Type B pancreatic cell (in vitro differentiated cells): ENCODE measurements around the gene STIM2. TPM values are rescaled to one million over a fixed set of nuclear protein-coding genes. Genes with fewer than 3 reads are reported as not detected.
"Not testable (repeated sequence)": the region's sequence is repeated elsewhere in the genome, so short reads cannot be mapped to it uniquely, and the experiment has no call there.

Experiments used
- DNase-seq: peaks from one replicate; pipeline ENCODE4 v3.0.0; 2021; ENCODE audit warnings: mixed read lengths; ENCODE audit not compliant: unreplicated experiment; ENCODE audit errors: extremely low spot score
- H3K27ac Mint-ChIP-seq: 2 replicates; pipeline ENCODE4 v1.8.0; 2021; ENCODE audit warnings: mild to moderate bottlenecking, mixed read lengths
- H3K27me3 Mint-ChIP-seq: 2 replicates; pipeline ENCODE4 v1.8.0; 2021; ENCODE audit warnings: mixed read lengths
- H3K36me3 Mint-ChIP-seq: 2 replicates; pipeline ENCODE4 v1.8.0; 2021; ENCODE audit warnings: mixed read lengths
- H3K4me1 Mint-ChIP-seq: one replicate; pipeline ENCODE4 v1.8.0; 2021; ENCODE audit warnings: mixed read lengths; ENCODE audit not compliant: unreplicated experiment
- H3K4me3 Mint-ChIP-seq: 2 replicates; pipeline ENCODE4 v1.8.0; 2021; ENCODE audit warnings: mild to moderate bottlenecking, mixed read lengths
- H3K9me3 Mint-ChIP-seq: 2 replicates; pipeline ENCODE4 v1.8.0; 2021; ENCODE audit warnings: mixed read lengths
- CTCF ChIP-seq: fragments of 200-600 bp; sonication (generic); conservative IDR thresholded peaks from 2 replicates; pipeline ENCODE4 v1.5.0; 2021; ENCODE audit warnings: antibody characterized with exemption, mild to moderate bottlenecking
- total RNA-seq: library from RNA; stranded (reverse); gene quantifications from 2 replicates; pipeline ENCODE4 v1.2.1, GENCODE V29; 2021; ENCODE audit warnings: low replicate concordance

STIM2 gene
- total RNA-seq, 1 donor from 2014 or later = 36.2 TPM

GRCh38 chr4:27020603-27021002 lies 160.0 kb downstream of the STIM2 start:
- H3K4me1 Mint-ChIP-seq = peaks cover 3% of the 10 kb centered on the region
- no peaks in the 10 kb centered on the region for H3K9me3 Mint-ChIP-seq
- no peak for DNase-seq
- TF ChIP-seq CTCF = no peak
- no peaks in the 10 kb centered on the region for H3K27me3 Mint-ChIP-seq
- H3K27ac Mint-ChIP-seq = no peak overlapping the region
- H3K36me3 Mint-ChIP-seq = peaks cover 25% of the 10 kb centered on the region
- no peak overlapping the region for H3K4me3 Mint-ChIP-seq

- Mint-ChIP-seq H3K4me3 (no peak overlapping the region), H3K9me3 (no peaks in the 10 kb centered on the region), H3K36me3 (peaks cover 16% of the 10 kb centered on the region), H3K4me1 (peaks cover 3% of the 10 kb centered on the region), H3K27me3 (no peaks in the 10 kb centered on the region), H3K27ac (no peak overlapping the region)
- TF ChIP-seq CTCF = no peak
- DNase-seq = no peak
These were observed 162.3 kb downstream of the STIM2 start for GRCh38 chr4:27022963-27023362.

- H3K27me3 Mint-ChIP-seq = no peaks in the 10 kb centered on the region
- H3K4me1 Mint-ChIP-seq = peaks cover 3% of the 10 kb centered on the region
- no peak overlapping the region for H3K4me3 Mint-ChIP-seq
- peaks cover 14% of the 10 kb centered on the region for H3K36me3 Mint-ChIP-seq
- H3K27ac Mint-ChIP-seq = no peak overlapping the region
- no peaks in the 10 kb centered on the region for H3K9me3 Mint-ChIP-seq
- DNase-seq = no peak
- TF ChIP-seq CTCF = no peak
These were observed 162.7 kb downstream of the STIM2 start for GRCh38 chr4:27023366-27023765.

GRCh38 chr4:27024805-27025204 lies 164.2 kb downstream of the STIM2 start:
- Mint-ChIP-seq H3K27ac (no peak overlapping the region), H3K4me1 (peaks cover 3% of the 10 kb centered on the region), H3K27me3 (no peaks in the 10 kb centered on the region), H3K4me3 (no peak overlapping the region), H3K9me3 (no peaks in the 10 kb centered on the region), H3K36me3 (peaks cover 11% of the 10 kb centered on the region)
- DNase-seq = no peak
- no peak for TF ChIP-seq CTCF

GRCh38 chr4:27027428-27027827 lies 166.8 kb downstream of the STIM2 start:
- Mint-ChIP-seq H3K4me3 (no peak overlapping the region), H3K4me1 (no peaks in the 10 kb centered on the region), H3K27me3 (no peaks in the 10 kb centered on the region), H3K36me3 (peaks cover 3% of the 10 kb centered on the region), H3K9me3 (no peaks in the 10 kb centered on the region), H3K27ac (no peak overlapping the region)
- no peak for TF ChIP-seq CTCF
- no peak for DNase-seq

GRCh38 chr4:27035127-27035526 lies 174.5 kb downstream of the STIM2 start:
- not testable (repeated sequence) for H3K36me3 Mint-ChIP-seq, H3K27me3 Mint-ChIP-seq, H3K27ac Mint-ChIP-seq, H3K4me1 Mint-ChIP-seq, DNase-seq, H3K4me3 Mint-ChIP-seq, H3K9me3 Mint-ChIP-seq
